ENCODE data around the gene KCNIP4. TPM values are rescaled to one million over a fixed set of nuclear protein-coding genes. Genes with fewer than 3 reads are reported as not detected.

The KCNIP4 gene
- total and polyA plus RNA-seq, 10 of the 15 experiments (the other 5 are each of a cell fraction or from before 2014, with no cell fraction given): 0.03 to 0.23 (median 0.13) TPM; not detected in 7

DNA sequence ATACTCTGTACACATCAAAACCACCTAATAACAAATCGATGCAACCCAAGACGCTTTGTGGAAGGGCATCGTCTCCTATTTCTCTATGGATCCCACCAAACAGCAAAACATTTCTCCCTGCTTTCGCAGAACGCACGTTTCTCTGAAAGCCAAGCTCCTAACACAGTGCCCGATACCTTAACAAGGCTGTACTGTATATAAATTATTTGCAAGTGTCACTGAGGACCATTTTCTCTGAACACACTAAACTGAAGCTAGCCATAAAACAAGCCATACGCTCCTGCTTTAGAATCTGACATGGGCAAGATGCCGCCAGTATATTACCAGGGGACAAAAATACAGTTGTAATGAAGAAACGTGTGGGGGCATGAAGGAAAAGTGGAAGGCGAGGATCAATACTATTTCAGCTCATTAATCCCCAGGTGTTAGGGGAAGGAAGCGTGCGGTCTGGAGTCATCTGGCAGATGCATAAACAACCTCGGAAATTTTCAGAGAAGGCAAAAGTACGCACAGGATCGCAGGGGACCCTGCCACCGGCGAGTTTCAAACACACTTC, 703 bp downstream of the KCNIP4 start:
- FAIRE-seq: no peak
- in situ Hi-C loops (cut with MboI): no loop called here
- TF ChIP-seq RELA (IDR thresholded peaks at IDR 0.05; ENCODE audit: borderline replicate concordance, partially characterized antibody) (no peak), CREB1 (IDR thresholded peaks at IDR 0.05; ENCODE audit: low read depth) (no peak), BHLHE40 (IDR thresholded peaks at IDR 0.05; ENCODE audit: borderline replicate concordance in 1 of 2, low read depth in 2 of 2, low read length in 1 of 2) (no peak), RAD21 (IDR thresholded peaks at IDR 0.05; ENCODE audit: insufficient read depth, low read depth, low read length) (no peak), MYB (IDR thresholded peaks at IDR 0.05; ENCODE audit: borderline replicate concordance, low read depth, low read length) (no peak), TCF12 (IDR thresholded peaks at IDR 0.05; ENCODE audit: low read depth, low read length) (no peak), WRNIP1 (IDR thresholded peaks at IDR 0.05; ENCODE audit: borderline replicate concordance, low read depth, low read length) (no peak), ETV6 (conservative IDR thresholded peaks at IDR 0.05 in 1 of 2, IDR thresholded peaks at IDR 0.05 in 1 of 2; ENCODE audit: borderline replicate concordance in 1 of 2, low read depth in 1 of 2) (no peak), CHD1 (IDR thresholded peaks at IDR 0.05; ENCODE audit: low read depth, low read length) (no peak), CHD2 (IDR thresholded peaks at IDR 0.05; ENCODE audit: borderline replicate concordance, low read depth, low read length) (no peak), CREM (IDR thresholded peaks at IDR 0.05; ENCODE audit: low read depth) (no peak), RUNX3 (IDR thresholded peaks at IDR 0.05; ENCODE audit: low read length) (no peak)
- TF ChIP-seq, protein P1, sequence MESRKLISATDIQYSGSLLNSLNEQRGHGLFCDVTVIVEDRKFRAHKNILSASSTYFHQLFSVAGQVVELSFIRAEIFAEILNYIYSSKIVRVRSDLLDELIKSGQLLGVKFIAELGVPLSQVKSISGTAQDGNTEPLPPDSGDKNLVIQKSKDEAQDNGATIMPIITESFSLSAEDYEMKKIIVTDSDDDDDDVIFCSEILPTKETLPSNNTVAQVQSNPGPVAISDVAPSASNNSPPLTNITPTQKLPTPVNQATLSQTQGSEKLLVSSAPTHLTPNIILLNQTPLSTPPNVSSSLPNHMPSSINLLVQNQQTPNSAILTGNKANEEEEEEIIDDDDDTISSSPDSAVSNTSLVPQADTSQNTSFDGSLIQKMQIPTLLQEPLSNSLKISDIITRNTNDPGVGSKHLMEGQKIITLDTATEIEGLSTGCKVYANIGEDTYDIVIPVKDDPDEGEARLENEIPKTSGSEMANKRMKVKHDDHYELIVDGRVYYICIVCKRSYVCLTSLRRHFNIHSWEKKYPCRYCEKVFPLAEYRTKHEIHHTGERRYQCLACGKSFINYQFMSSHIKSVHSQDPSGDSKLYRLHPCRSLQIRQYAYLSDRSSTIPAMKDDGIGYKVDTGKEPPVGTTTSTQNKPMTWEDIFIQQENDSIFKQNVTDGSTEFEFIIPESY (IDR thresholded peaks at IDR 0.05): no peak
- TF ChIP-seq, protein P2, sequence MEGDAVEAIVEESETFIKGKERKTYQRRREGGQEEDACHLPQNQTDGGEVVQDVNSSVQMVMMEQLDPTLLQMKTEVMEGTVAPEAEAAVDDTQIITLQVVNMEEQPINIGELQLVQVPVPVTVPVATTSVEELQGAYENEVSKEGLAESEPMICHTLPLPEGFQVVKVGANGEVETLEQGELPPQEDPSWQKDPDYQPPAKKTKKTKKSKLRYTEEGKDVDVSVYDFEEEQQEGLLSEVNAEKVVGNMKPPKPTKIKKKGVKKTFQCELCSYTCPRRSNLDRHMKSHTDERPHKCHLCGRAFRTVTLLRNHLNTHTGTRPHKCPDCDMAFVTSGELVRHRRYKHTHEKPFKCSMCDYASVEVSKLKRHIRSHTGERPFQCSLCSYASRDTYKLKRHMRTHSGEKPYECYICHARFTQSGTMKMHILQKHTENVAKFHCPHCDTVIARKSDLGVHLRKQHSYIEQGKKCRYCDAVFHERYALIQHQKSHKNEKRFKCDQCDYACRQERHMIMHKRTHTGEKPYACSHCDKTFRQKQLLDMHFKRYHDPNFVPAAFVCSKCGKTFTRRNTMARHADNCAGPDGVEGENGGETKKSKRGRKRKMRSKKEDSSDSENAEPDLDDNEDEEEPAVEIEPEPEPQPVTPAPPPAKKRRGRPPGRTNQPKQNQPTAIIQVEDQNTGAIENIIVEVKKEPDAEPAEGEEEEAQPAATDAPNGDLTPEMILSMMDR (IDR thresholded peaks at IDR 0.05 in 2 of 3, conservative IDR thresholded peaks at IDR 0.05 in 1 of 3; ENCODE audit: control insufficient read depth in 2 of 3, extremely low read depth in 1 of 3, insufficient read depth in 1 of 3, low read depth in 3 of 3, low read length in 3 of 3): no peak
- TF ChIP-seq, protein P3, sequence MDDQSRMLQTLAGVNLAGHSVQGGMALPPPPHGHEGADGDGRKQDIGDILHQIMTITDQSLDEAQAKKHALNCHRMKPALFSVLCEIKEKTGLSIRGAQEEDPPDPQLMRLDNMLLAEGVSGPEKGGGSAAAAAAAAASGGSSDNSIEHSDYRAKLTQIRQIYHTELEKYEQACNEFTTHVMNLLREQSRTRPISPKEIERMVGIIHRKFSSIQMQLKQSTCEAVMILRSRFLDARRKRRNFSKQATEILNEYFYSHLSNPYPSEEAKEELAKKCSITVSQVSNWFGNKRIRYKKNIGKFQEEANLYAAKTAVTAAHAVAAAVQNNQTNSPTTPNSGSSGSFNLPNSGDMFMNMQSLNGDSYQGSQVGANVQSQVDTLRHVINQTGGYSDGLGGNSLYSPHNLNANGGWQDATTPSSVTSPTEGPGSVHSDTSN (IDR thresholded peaks at IDR 0.05; ENCODE audit: insufficient replicate concordance, low read depth, low read length): no peak
- TF ChIP-seq, protein P4, sequence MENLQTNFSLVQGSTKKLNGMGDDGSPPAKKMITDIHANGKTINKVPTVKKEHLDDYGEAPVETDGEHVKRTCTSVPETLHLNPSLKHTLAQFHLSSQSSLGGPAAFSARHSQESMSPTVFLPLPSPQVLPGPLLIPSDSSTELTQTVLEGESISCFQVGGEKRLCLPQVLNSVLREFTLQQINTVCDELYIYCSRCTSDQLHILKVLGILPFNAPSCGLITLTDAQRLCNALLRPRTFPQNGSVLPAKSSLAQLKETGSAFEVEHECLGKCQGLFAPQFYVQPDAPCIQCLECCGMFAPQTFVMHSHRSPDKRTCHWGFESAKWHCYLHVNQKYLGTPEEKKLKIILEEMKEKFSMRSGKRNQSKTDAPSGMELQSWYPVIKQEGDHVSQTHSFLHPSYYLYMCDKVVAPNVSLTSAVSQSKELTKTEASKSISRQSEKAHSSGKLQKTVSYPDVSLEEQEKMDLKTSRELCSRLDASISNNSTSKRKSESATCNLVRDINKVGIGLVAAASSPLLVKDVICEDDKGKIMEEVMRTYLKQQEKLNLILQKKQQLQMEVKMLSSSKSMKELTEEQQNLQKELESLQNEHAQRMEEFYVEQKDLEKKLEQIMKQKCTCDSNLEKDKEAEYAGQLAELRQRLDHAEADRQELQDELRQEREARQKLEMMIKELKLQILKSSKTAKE (IDR thresholded peaks at IDR 0.05; ENCODE audit: low read depth, poor library complexity, severe bottlenecking): no peak

More for the DNA sequence above, 703 bp downstream of the KCNIP4 start:
- Histone ChIP-seq H3K9me3 (replicated peaks; ENCODE audit: control insufficient read depth, insufficient read depth, low read length) (no peaks in the 10 kb centered on the region; the same call in 2 of the 3 replicates), H3K4me2 (ENCODE audit: control insufficient read depth, insufficient read depth) (no peak overlapping the region), H3K79me2 (ENCODE audit: control insufficient read depth, insufficient read depth, low read length) (no peaks in the 10 kb centered on the region), H3K4me3 (no peak overlapping the region), H3K27me3 (replicated peaks in 1 of 2; ENCODE audit: control insufficient read depth in 2 of 2, insufficient read depth in 2 of 2, low read length in 1 of 2) (no peaks in the 10 kb centered on the region), H3K36me3 (ENCODE audit: control insufficient read depth in 2 of 2, insufficient read depth in 2 of 2, low read length in 1 of 2) (no peaks in the 10 kb centered on the region), H3K9ac (ENCODE audit: control insufficient read depth, insufficient read depth, low read length) (no peak overlapping the region), H3K4me1 (ENCODE audit: control insufficient read depth, insufficient read depth, low read length) (no peaks in the 10 kb centered on the region), H2AFZ (ENCODE audit: control insufficient read depth, low read depth, low read length) (no peak overlapping the region), H4K20me1 (ENCODE audit: control insufficient read depth, insufficient read depth) (no peaks in the 10 kb centered on the region), H3K27ac (ENCODE audit: control insufficient read depth, insufficient read depth) (no peak overlapping the region)
- no peak for DNase-seq (ENCODE audit: low read depth, low spot score)
- no TSS peak for BruUV-seq (replicated peaks)
- CTCF ChIA-PET: no interaction called here
- intact Hi-C loops (cut with micrococcal nuclease; ENCODE audit: unreplicated experiment): no loop called here
- SMC1A ChIA-PET (ENCODE audit: uncharacterized antibody, unreplicated experiment): no interaction called here
- POLR2A ChIA-PET: no interaction called here
- WGBS (ENCODE audit: insufficient coverage, insufficient replicate concordance, low lambda C conversion rate, missing lambda C conversion rate): 18% methylated on average over 18 of the region's 18 CpGs
- no peak for ATAC-seq
- RAD21 ChIA-PET (ENCODE audit: unreplicated experiment): no interaction called here

Measured in GM12878 (cell line).